Fibroblast of pulmonary artery (primary cell): ENCODE measurements around the gene CALML3.

Experiments
- DNase-seq: peaks from one replicate; pipeline ENCODE4 v3.0.0-alpha.2; 2010; ENCODE audit warnings: low read depth
- H3K4me3 ChIP-seq: replicated peaks from 2 replicates; pipeline ENCODE4 v1.5.1; 2011; ENCODE audit warnings: low read depth, mild to moderate bottlenecking, control low read depth, low read length, moderate library complexity
- CTCF ChIP-seq: IDR thresholded peaks from 2 replicates; pipeline ENCODE4 v1.5.1; 2011; ENCODE audit warnings: mild to moderate bottlenecking, control low read depth, low read length, inconsistent platforms; ENCODE audit errors: missing control alignments

CALML3 gene

GRCh38 chr10:5545011-5545410, 20.2 kb downstream of the CALML3 start:
- no peak overlapping the region for H3K4me3 ChIP-seq
- TF ChIP-seq CTCF: no peak
- no peak for DNase-seq

- no peak for DNase-seq
- H3K4me3 ChIP-seq: no peak overlapping the region
- no peak for TF ChIP-seq CTCF
These were observed 20.6 kb downstream of the CALML3 start for GRCh38 chr10:5545426-5545777.

GRCh38 chr10:5545778-5546710, 21.3 kb downstream of the CALML3 start:
- TF ChIP-seq CTCF: no peak
- peak; percentile 79 for DNase-seq
- H3K4me3 ChIP-seq: no peak overlapping the region

GRCh38 chr10:5546891-5547680, 22.3 kb downstream of the CALML3 start:
- H3K4me3 ChIP-seq: no peak overlapping the region
- DNase-seq: peak; percentile 20
- TF ChIP-seq CTCF: no peak

GRCh38 chr10:5547681-5547930, 22.8 kb downstream of the CALML3 start:
- DNase-seq: peak; percentile 22
- TF ChIP-seq CTCF: no peak
- H3K4me3 ChIP-seq: peak overlapping the region; percentile 13

- no peak for TF ChIP-seq CTCF
- peak overlapping the region; percentile 13 for H3K4me3 ChIP-seq
- DNase-seq: no peak
These were observed 23.3 kb downstream of the CALML3 start for GRCh38 chr10:5547931-5548660.
